Measurements from ENCODE around the gene STXBP3. TPM values are rescaled to one million over a fixed set of nuclear protein-coding genes. Genes with fewer than 3 reads are reported as not detected.

Gene STXBP3, protein sequence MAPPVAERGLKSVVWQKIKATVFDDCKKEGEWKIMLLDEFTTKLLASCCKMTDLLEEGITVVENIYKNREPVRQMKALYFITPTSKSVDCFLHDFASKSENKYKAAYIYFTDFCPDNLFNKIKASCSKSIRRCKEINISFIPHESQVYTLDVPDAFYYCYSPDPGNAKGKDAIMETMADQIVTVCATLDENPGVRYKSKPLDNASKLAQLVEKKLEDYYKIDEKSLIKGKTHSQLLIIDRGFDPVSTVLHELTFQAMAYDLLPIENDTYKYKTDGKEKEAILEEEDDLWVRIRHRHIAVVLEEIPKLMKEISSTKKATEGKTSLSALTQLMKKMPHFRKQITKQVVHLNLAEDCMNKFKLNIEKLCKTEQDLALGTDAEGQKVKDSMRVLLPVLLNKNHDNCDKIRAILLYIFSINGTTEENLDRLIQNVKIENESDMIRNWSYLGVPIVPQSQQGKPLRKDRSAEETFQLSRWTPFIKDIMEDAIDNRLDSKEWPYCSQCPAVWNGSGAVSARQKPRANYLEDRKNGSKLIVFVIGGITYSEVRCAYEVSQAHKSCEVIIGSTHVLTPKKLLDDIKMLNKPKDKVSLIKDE
- total RNA-seq (2013), result 82.8 TPM
- polyA plus RNA-seq, result 10 to 100 TPM; 32.3 to 56.2 (median 48.3) TPM
- polyA minus RNA-seq, result 24.7 and 34.2 TPM in 2 replicates
- 70.2 to 118 (median 101) reads per million in 11 experiments for total RNA-seq

GRCh38 chr1:108746382-108747170 is at the start of gene STXBP3:
STXBP3 (plus strand) TSS chr1:108746674; CDS start chr1:108746738, 64 bp downstream.
- Mint-ChIP-seq H3K4me3 (peak within 1 kb of the TSS; percentile 91 to 99), H3K4me1 (peaks cover 33% of the 10 kb centered on the region), H3K9me3 (peaks cover 0 to 1% (median 0%) of the 10 kb centered on the region in 7 donors), H3K36me3 (peaks cover 7 to 17% of the 10 kb centered on the region in 2 donors), H3K27ac (peak within 1 kb of the TSS; percentile 99 to 100 (median 99)), H3K27me3 (ENCODE audit: low read depth in 3 of 3) (no peaks in the 10 kb centered on the region)
- peaks cover 12 to 20% of the 10 kb centered on the region in 2 donors for H3K4me1 ChIP-seq (ENCODE audit: control insufficient read depth in 1 of 2, insufficient read depth in 2 of 2, low read length in 2 of 2)
- peaks cover 33% of the 10 kb centered on the region for H4K20me1 ChIP-seq (ENCODE audit: insufficient read depth, low read length)
- DNase-seq, result peak; percentile 97 to 99 (median 99)
- peaks cover 0 to 10% of the 10 kb centered on the region in 2 donors for H3K36me3 ChIP-seq (replicated peaks in 1 of 2; ENCODE audit: control insufficient read depth in 1 of 2, insufficient read depth in 2 of 2, low read length in 2 of 2)
- peaks cover 47% of the 10 kb centered on the region for H3K79me2 ChIP-seq (ENCODE audit: insufficient read depth, low read length)
- peak within 1 kb of the TSS; percentile 97 to 100 for H3K27ac ChIP-seq (ENCODE audit: low read depth in 1 of 2, low read length in 2 of 2)
- 0% methylated on average over 71 of the region's 75 CpGs for WGBS (ENCODE audit: insufficient coverage)
- intact Hi-C loops (cut with micrococcal nuclease), result loop anchor here (2.0 to 10.0 kb wide), 5 partner anchors 52 to 351 kb away; partner anchors contain the start of genes EEIG2 (in 1 of the 2) and PRPF38B (in 1 of the 2)
- peak; percentile 94 for TF ChIP-seq CTCF (IDR thresholded peaks at IDR 0.05)
- H3K4me2 ChIP-seq (replicated peaks; ENCODE audit: extremely low read depth, low read length, poor library complexity, severe bottlenecking), result peak within 1 kb of the TSS; percentile 85
- H3K9ac ChIP-seq (ENCODE audit: insufficient read depth, low read length, poor library complexity, severe bottlenecking), result peak within 1 kb of the TSS; percentile 98
- H3K9me3 ChIP-seq (replicated peaks in 1 of 2; ENCODE audit: control insufficient read depth in 1 of 2, insufficient read depth in 1 of 2, low read length in 2 of 2), result no peaks in the 10 kb centered on the region
- peak within 1 kb of the TSS; percentile 79 to 99 (median 85) for H3K4me3 ChIP-seq (replicated peaks in 1 of 3; ENCODE audit: low read depth in 2 of 3, low read length in 3 of 3)
- no peaks in the 10 kb centered on the region for H3K27me3 ChIP-seq (ENCODE audit: control insufficient read depth in 2 of 2, insufficient read depth in 2 of 2, low read length in 2 of 2)
- H2AFZ ChIP-seq (ENCODE audit: insufficient read depth, low read depth, low read length, poor library complexity, severe bottlenecking), result peak within 1 kb of the TSS; percentile 63
